ENCODE results near the gene PHYHD1. TPM values are rescaled to one million over a fixed set of nuclear protein-coding genes. Genes with fewer than 3 reads are reported as not detected.
"Not testable (repeated sequence)": the region's sequence is repeated elsewhere in the genome, so short reads cannot be mapped to it uniquely, and the experiment has no call there.

Gene PHYHD1
- total and polyA plus RNA-seq, 8 donors = 20.7 to 71.3 (median 45.9) TPM

DNA sequence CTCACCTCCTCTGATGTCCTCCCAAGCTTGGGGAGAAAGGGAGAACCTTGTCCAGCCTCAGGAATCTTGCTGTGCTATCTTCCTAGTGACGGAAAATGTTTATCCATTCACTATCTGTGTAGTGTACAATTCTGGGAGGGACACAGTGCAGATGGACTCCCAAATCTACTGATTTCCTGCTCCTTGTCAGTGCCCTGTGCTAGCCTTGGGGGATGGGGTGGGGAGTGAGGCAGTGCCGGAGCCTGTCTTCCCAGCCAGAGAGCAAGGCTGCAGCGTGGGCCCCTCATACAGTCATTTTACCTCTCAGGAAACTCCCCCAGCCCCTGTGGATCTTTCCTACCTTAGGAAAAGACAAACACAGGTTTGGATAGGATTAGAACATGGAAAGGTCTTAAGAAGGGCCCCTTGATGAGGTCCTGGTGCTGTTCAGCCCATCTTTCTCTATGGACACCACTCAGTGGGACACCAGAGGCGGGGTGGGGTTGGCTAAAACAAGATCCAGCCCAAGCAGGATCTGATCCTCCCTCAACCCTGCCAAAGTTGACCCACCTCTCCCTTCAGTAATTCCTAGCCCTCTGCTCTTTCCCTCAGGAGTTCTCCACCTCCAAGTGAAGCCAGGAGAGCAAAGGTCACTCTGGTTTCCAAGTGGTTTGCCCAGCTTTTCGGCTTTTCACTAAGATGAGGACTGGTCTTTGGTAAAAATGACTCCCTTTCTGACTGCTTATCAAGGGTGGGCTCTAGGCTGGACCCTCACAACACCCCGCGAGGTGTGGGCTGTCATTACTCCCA is 23.2 kb downstream of the PHYHD1 start:
- Histone ChIP-seq H3K36me3 (no peaks in the 10 kb centered on the region), H3K4me1 (peaks cover 0 to 7% (median 0%) of the 10 kb centered on the region in 3 donors), H3K9me3 (no peaks in the 10 kb centered on the region), H3K27ac (no peak overlapping the region), H3K27me3 (no peaks in the 10 kb centered on the region), H3K4me3 (no peak overlapping the region)
- WGBS, 2 donors = 79 to 81% methylated on average over 7 of the region's 7 CpGs
- FAIRE-seq = no peak
- peak in 1 of 6 donors; percentile 12 for DNase-seq
- TF ChIP-seq, protein P1, sequence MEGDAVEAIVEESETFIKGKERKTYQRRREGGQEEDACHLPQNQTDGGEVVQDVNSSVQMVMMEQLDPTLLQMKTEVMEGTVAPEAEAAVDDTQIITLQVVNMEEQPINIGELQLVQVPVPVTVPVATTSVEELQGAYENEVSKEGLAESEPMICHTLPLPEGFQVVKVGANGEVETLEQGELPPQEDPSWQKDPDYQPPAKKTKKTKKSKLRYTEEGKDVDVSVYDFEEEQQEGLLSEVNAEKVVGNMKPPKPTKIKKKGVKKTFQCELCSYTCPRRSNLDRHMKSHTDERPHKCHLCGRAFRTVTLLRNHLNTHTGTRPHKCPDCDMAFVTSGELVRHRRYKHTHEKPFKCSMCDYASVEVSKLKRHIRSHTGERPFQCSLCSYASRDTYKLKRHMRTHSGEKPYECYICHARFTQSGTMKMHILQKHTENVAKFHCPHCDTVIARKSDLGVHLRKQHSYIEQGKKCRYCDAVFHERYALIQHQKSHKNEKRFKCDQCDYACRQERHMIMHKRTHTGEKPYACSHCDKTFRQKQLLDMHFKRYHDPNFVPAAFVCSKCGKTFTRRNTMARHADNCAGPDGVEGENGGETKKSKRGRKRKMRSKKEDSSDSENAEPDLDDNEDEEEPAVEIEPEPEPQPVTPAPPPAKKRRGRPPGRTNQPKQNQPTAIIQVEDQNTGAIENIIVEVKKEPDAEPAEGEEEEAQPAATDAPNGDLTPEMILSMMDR (IDR thresholded peaks at IDR 0.05) = no peak
- intact Hi-C loops (cut with DNase I) = no loop called here
- no peak for ATAC-seq

DNA sequence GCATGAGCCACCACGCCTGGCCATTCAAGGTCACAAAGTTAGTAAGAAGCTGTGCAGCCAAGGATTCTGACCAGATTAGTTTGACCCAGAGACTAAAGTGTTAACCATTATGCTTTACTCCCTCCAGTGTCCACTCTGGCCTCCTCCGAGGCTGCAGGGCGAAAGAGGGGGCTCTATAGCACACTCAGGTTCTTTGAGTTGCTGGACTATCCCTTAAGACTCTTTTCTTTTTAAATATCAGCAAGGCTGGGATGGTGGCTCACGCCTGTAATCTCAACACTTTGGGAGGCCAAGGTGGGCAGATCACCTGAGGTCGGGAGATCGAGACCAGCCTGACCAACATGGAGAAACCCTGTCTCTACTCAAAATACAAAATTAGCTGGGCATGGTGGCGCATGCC is 24.2 kb downstream of the PHYHD1 start:
- WGBS, 2 donors = 87 to 93% methylated on average over 7 of the region's 7 CpGs
- H3K4me3 ChIP-seq; H3K27me3 ChIP-seq; H3K4me1 ChIP-seq; intact Hi-C loops (cut with DNase I); H3K36me3 ChIP-seq; FAIRE-seq; H3K9me3 ChIP-seq; H3K27ac ChIP-seq; ATAC-seq: not testable (repeated sequence)
- DNase-seq = peak in 1 of 6 donors; percentile 15

DNA sequence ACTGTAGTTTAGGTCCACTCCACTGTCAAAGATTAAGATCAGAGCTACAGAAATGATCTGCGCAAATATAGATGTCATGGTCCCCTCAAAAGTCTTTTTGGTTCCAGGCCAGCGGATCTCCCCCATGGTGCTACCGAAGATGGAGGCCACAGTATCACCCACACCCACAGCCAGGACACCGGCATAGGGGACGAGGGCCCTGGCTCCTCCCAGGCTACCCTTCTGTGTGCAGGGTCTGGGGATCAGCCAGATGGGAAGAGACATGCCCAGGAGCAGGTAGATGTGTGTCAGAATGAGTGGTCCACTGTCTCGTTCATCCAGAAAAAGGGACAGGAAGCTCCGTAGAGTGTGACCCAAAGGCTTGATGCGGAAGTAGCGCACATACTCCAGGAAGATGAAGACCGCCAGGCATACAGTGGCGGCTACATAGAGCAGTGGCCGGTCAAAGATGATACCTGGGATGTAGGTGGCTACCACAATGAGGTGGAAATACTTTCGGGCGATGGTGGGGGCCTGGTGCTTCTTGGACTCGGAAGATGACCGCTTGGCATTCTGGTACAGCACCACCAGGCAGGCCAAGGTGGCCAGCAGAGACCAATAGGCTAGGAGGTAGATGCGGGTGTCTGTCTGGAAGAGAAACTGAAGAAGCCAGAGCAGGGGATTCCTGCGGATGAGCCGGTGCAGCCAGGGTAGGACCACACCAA is 25.2 kb downstream of the PHYHD1 start:
- intact Hi-C loops (cut with DNase I) = no loop called here
- no peak overlapping the region for H3K27ac ChIP-seq
- DNase-seq (peak in 2 of 6 donors; percentile 37 to 49), FAIRE-seq (no peak), ATAC-seq (no peak)
- no peaks in the 10 kb centered on the region for H3K9me3 ChIP-seq
- peaks cover 0 to 7% (median 0%) of the 10 kb centered on the region in 3 donors for H3K4me1 ChIP-seq
- 95 to 96% methylated on average over 19 of the region's 19 CpGs for WGBS, 2 donors
- peak overlapping the region in 1 of 4 donors; percentile 92 for H3K4me3 ChIP-seq
- no peaks in the 10 kb centered on the region for H3K36me3 ChIP-seq
- TF ChIP-seq, protein P1 (IDR thresholded peaks at IDR 0.05) = no peak
- H3K27me3 ChIP-seq = no peaks in the 10 kb centered on the region

GRCh38 chr9:128946571-128947276 is 25.9 kb downstream of the PHYHD1 start:
- H3K27me3 ChIP-seq = no peaks in the 10 kb centered on the region
- intact Hi-C loops (cut with DNase I) = no loop called here
- H3K27ac ChIP-seq = peak overlapping the region; percentile 71 to 92 (median 81)
- 13 to 17% methylated on average over 30 of the region's 30 CpGs for WGBS, 2 donors
- no peaks in the 10 kb centered on the region for H3K9me3 ChIP-seq
- DNase-seq = peak in 3 of 6 donors; percentile 33 to 62 (median 50)
- ATAC-seq = peak; percentile 28 to 53 (median 46)
- H3K4me1 ChIP-seq = peaks cover 0 to 7% (median 0%) of the 10 kb centered on the region in 3 donors
- no peak for FAIRE-seq
- TF ChIP-seq, protein P1 (IDR thresholded peaks at IDR 0.05) = no peak
- no peaks in the 10 kb centered on the region for H3K36me3 ChIP-seq
- peak overlapping the region; percentile 74 to 92 (median 86) for H3K4me3 ChIP-seq

DNA sequence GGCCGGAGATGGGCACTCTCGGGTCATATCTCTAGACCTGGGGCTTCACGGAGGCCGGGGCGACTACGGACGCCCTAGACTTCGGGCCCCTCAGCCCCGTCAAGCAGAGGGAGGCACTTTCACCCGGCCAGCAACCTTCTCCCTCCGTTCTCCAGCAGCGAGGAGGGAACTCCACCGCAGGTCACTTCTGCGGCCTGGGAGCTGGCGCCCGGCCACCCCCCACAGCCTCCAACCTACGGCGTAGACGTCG is 26.4 kb downstream of the PHYHD1 start:
- Histone ChIP-seq H3K27me3 (no peaks in the 10 kb centered on the region), H3K4me1 (peaks cover 0 to 7% (median 0%) of the 10 kb centered on the region in 3 donors), H3K27ac (peak overlapping the region; percentile 71 to 92 (median 81)), H3K36me3 (no peaks in the 10 kb centered on the region), H3K9me3 (no peaks in the 10 kb centered on the region), H3K4me3 (peak overlapping the region; percentile 74 to 92 (median 86))
- 0% methylated on average over 17 to 20 of the region's 20 CpGs for WGBS, 2 donors
- DNase-seq (peak in 1 of 6 donors; percentile 75), ATAC-seq (peak in 2 of 4 donors; percentile 26 to 45), FAIRE-seq (no peak)
- TF ChIP-seq, protein P1 (IDR thresholded peaks at IDR 0.05) = no peak
- intact Hi-C loops (cut with DNase I) = no loop called here
